Measurements from ENCODE around the gene RAB40B.

RAB40B gene

GRCh38 chr17:82691714-82692113, 6.8 kb downstream of the RAB40B start:
- no peak for DNase-seq
- Histone ChIP-seq H3K27ac (ENCODE audit: low read length) (no peak overlapping the region), H2AFZ (ENCODE audit: low read length) (no peak overlapping the region), H3K4me3 (ENCODE audit: low read length) (no peak overlapping the region), H3K4me1 (ENCODE audit: low read length) (no peaks in the 10 kb centered on the region), H3K27me3 (replicated peaks; ENCODE audit: insufficient read depth, low read length) (no peaks in the 10 kb centered on the region), H4K20me1 (ENCODE audit: insufficient read depth, low read length) (no peaks in the 10 kb centered on the region), H3K4me2 (ENCODE audit: low read depth, low read length) (no peak overlapping the region), H3K9me3 (replicated peaks; ENCODE audit: insufficient read depth, low read length) (no peaks in the 10 kb centered on the region), H3K9me2 (replicated peaks; ENCODE audit: insufficient read depth, low read length) (no peaks in the 10 kb centered on the region), H3F3A (ENCODE audit: insufficient read depth, low read length) (no peaks in the 10 kb centered on the region), H3K9ac (ENCODE audit: low read length) (no peak overlapping the region), H3K36me3 (replicated peaks; ENCODE audit: insufficient read depth, low read length) (no peaks in the 10 kb centered on the region), H3K79me2 (ENCODE audit: low read length) (peaks cover 3% of the 10 kb centered on the region; the same call in 1 of the 2 replicates)
- no peak for TF ChIP-seq EZH2phosphoT487 (IDR thresholded peaks at IDR 0.05; ENCODE audit: low read length)
- no peak for TF ChIP-seq CTCF (IDR thresholded peaks at IDR 0.05; ENCODE audit: low read length)
- TF ChIP-seq EZH2 (optimal IDR thresholded peaks at IDR 0.05; ENCODE audit: low read depth, low read length) = no peak

GRCh38 chr17:82690786-82691489, 7.6 kb downstream of the RAB40B start:
- Histone ChIP-seq H3K4me2 (ENCODE audit: low read depth, low read length) (no peak overlapping the region), H3K4me3 (ENCODE audit: low read length) (no peak overlapping the region)

GRCh38 chr17:82689077-82689476, 9.4 kb downstream of the RAB40B start:
- Histone ChIP-seq H4K20me1 (ENCODE audit: insufficient read depth, low read length) (no peaks in the 10 kb centered on the region), H3K4me2 (ENCODE audit: low read depth, low read length) (no peak overlapping the region), H3F3A (ENCODE audit: insufficient read depth, low read length) (no peaks in the 10 kb centered on the region), H3K27ac (ENCODE audit: low read length) (no peak overlapping the region), H3K9me3 (replicated peaks; ENCODE audit: insufficient read depth, low read length) (no peaks in the 10 kb centered on the region), H3K9me2 (replicated peaks; ENCODE audit: insufficient read depth, low read length) (no peaks in the 10 kb centered on the region), H3K4me3 (ENCODE audit: low read length) (no peak overlapping the region), H2AFZ (ENCODE audit: low read length) (no peak overlapping the region), H3K36me3 (replicated peaks; ENCODE audit: insufficient read depth, low read length) (no peaks in the 10 kb centered on the region), H3K79me2 (ENCODE audit: low read length) (0 out of 2 replicates have a peak, but pooled peaks cover 3% of the 10 kb centered on the region), H3K9ac (ENCODE audit: low read length) (no peak overlapping the region), H3K4me1 (ENCODE audit: low read length) (no peaks in the 10 kb centered on the region), H3K27me3 (replicated peaks; ENCODE audit: insufficient read depth, low read length) (no peaks in the 10 kb centered on the region)
- no peak for DNase-seq
- TF ChIP-seq CTCF (IDR thresholded peaks at IDR 0.05; ENCODE audit: low read length) = no peak
- TF ChIP-seq EZH2phosphoT487 (IDR thresholded peaks at IDR 0.05; ENCODE audit: low read length) = no peak
- no peak for TF ChIP-seq EZH2 (optimal IDR thresholded peaks at IDR 0.05; ENCODE audit: low read depth, low read length)

More at GRCh38 chr17:82690786-82691489, 7.6 kb downstream of the RAB40B start:
- H4K20me1 ChIP-seq (ENCODE audit: insufficient read depth, low read length) = no peaks in the 10 kb centered on the region
- H3F3A ChIP-seq (ENCODE audit: insufficient read depth, low read length) = no peaks in the 10 kb centered on the region
- H3K4me1 ChIP-seq (ENCODE audit: low read length) = no peaks in the 10 kb centered on the region
- no peaks in the 10 kb centered on the region for H3K9me2 ChIP-seq (replicated peaks; ENCODE audit: insufficient read depth, low read length)
- no peaks in the 10 kb centered on the region for H3K36me3 ChIP-seq (replicated peaks; ENCODE audit: insufficient read depth, low read length)
- H2AFZ ChIP-seq (ENCODE audit: low read length) = no peak overlapping the region
- H3K27me3 ChIP-seq (replicated peaks; ENCODE audit: insufficient read depth, low read length) = no peaks in the 10 kb centered on the region
- DNase-seq = no peak
- H3K9me3 ChIP-seq (replicated peaks; ENCODE audit: insufficient read depth, low read length) = no peaks in the 10 kb centered on the region
- peaks cover 3% of the 10 kb centered on the region; the same call in 1 of the 2 replicates for H3K79me2 ChIP-seq (ENCODE audit: low read length)
- no peak overlapping the region for H3K27ac ChIP-seq (ENCODE audit: low read length)
- TF ChIP-seq EZH2 (optimal IDR thresholded peaks at IDR 0.05; ENCODE audit: low read depth, low read length) (no peak), EZH2phosphoT487 (IDR thresholded peaks at IDR 0.05; ENCODE audit: low read length) (no peak), CTCF (IDR thresholded peaks at IDR 0.05; ENCODE audit: low read length) (no peak)
- H3K9ac ChIP-seq (ENCODE audit: low read length) = no peak overlapping the region
